Measurements from ENCODE around the gene TEDDM1.

Gene TEDDM1

GRCh38 chr1:182430263-182431068, 30.0 kb upstream of the TEDDM1 start:
- Histone ChIP-seq H3K4me1 (ENCODE audit: control insufficient read depth, insufficient read depth, low read length) (no peaks in the 10 kb centered on the region), H3K4me3 (ENCODE audit: low read length) (no peak overlapping the region), H3K9me3 (ENCODE audit: control insufficient read depth, low read length) (no peaks in the 10 kb centered on the region), H3K9ac (ENCODE audit: low read length) (no peak overlapping the region), H3K36me3 (ENCODE audit: control insufficient read depth, insufficient read depth, low read length, severe bottlenecking) (no peaks in the 10 kb centered on the region), H3K27me3 (replicated peaks; ENCODE audit: control insufficient read depth, insufficient read depth, low read length) (peaks cover 26% of the 10 kb centered on the region)
- DNase-seq (ENCODE audit: low read depth): no peak

DNA sequence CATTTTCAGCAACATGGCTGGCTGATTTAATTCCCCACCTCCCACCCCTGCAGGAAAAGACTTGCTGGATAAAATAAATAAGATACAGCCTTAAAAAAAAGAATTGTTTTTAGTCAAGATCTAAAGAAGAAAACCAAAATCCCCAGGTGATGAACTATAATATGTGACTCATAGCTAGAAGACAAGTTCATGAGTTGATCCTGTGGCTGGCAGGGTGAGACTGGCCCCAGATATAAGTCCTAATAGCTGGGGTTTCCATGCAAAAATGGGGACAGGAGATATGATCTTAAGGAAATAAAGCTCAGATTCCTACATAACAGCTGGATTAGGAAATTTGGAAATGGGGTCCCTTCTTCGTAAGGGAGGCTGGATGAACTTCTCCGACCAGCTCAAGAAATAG, 27.6 kb upstream of the TEDDM1 start:
- H3K27me3 ChIP-seq (replicated peaks; ENCODE audit: control insufficient read depth, insufficient read depth, low read length): peaks cover 23% of the 10 kb centered on the region
- H3K9me3 ChIP-seq (ENCODE audit: control insufficient read depth, low read length): no peaks in the 10 kb centered on the region
- no peak overlapping the region for H3K4me3 ChIP-seq (ENCODE audit: low read length)
- H3K9ac ChIP-seq (ENCODE audit: low read length): no peak overlapping the region
- DNase-seq (ENCODE audit: low read depth): no peak
- no peaks in the 10 kb centered on the region for H3K36me3 ChIP-seq (ENCODE audit: control insufficient read depth, insufficient read depth, low read length, severe bottlenecking)
- no peaks in the 10 kb centered on the region for H3K4me1 ChIP-seq (ENCODE audit: control insufficient read depth, insufficient read depth, low read length)

DNA sequence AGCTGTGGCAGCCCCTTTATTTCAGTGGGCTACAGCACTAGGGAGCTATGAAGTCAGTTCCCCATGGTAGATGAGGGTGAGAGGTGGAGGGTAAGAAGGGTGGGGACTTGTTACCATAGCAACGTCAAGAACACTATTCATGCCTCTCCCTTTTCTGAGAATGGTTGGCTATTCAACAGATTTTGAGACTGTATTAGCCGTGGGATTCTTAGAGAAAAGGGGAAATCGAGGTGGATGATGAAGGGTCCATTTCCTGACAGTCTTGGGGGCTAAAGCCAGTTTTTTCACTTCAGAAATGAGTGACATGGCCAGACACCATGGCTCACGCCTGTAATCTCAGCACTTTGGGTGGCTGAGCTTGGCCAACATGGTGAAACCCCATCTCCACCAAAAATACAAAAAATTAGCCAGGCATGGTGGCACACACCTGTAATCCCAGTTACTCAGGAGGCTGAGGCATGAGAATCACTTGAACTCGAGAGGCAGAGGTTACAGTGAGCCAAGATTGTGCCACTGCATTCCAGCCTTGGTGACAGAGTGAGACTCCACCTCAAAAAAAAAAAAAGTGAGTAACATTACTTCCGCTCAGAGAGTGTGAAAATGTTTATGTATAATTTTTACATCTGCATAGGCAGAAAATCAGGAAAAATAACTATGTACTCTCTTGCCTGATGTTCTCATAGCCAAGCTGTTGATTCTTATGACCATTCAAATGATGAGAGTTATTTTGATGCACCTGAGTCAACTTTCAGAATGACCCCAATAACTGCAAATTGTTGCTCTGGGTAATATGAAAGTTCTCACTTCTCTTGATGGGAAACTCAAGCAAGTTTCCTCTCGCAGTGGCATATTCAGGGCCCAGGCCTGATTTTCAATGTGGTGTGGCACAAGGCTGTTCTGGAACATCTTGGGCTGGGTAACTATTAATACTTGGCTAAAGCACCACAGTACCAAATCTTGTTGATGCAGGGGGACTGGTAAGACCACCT, 26.3 kb upstream of the TEDDM1 start:
- no peak for DNase-seq (ENCODE audit: low read depth)
- Histone ChIP-seq H3K9me3 (ENCODE audit: control insufficient read depth, low read length) (no peaks in the 10 kb centered on the region), H3K4me1 (ENCODE audit: control insufficient read depth, insufficient read depth, low read length) (no peaks in the 10 kb centered on the region), H3K27me3 (replicated peaks; ENCODE audit: control insufficient read depth, insufficient read depth, low read length) (peaks cover 23% of the 10 kb centered on the region), H3K9ac (ENCODE audit: low read length) (no peak overlapping the region), H3K4me3 (ENCODE audit: low read length) (no peak overlapping the region), H3K36me3 (ENCODE audit: control insufficient read depth, insufficient read depth, low read length, severe bottlenecking) (no peaks in the 10 kb centered on the region)

GRCh38 chr1:182415789-182416188, 15.3 kb upstream of the TEDDM1 start:
- Histone ChIP-seq H3K27me3 (replicated peaks; ENCODE audit: control insufficient read depth, insufficient read depth, low read length) (peaks cover 4% of the 10 kb centered on the region), H3K9ac (ENCODE audit: low read length) (no peak overlapping the region), H3K9me3 (ENCODE audit: control insufficient read depth, low read length) (no peaks in the 10 kb centered on the region), H3K36me3 (ENCODE audit: control insufficient read depth, insufficient read depth, low read length, severe bottlenecking) (no peaks in the 10 kb centered on the region), H3K4me3 (ENCODE audit: low read length) (no peak overlapping the region), H3K4me1 (ENCODE audit: control insufficient read depth, insufficient read depth, low read length) (peaks cover 9% of the 10 kb centered on the region)
- no peak for DNase-seq (ENCODE audit: low read depth)

DNA sequence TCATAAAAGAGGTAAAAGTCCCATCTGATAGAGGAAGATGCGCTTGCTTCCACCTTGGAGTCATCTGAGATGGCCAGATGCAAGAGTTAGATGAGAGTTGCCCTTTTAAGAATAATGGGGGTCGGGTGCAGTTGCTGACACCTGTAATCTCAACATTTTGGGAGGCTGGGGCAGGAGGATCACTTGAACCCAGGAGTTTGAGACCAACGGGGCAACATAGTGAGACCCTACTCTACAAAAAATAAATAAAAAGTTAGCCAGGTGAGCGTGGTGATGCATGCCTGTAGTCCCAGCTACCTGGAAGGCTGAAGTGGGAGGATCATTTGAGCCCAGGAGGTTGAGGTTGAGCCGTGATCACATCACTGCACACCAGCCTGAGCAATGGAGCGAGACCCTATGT, 13.5 kb upstream of the TEDDM1 start:
- Histone ChIP-seq H3K27me3 (replicated peaks; ENCODE audit: control insufficient read depth, insufficient read depth, low read length) (peaks cover 4% of the 10 kb centered on the region), H3K36me3 (ENCODE audit: control insufficient read depth, insufficient read depth, low read length, severe bottlenecking) (no peaks in the 10 kb centered on the region), H3K4me1 (ENCODE audit: control insufficient read depth, insufficient read depth, low read length) (peaks cover 16% of the 10 kb centered on the region), H3K9me3 (ENCODE audit: control insufficient read depth, low read length) (no peaks in the 10 kb centered on the region), H3K4me3 (ENCODE audit: low read length) (no peak overlapping the region), H3K9ac (ENCODE audit: low read length) (no peak overlapping the region)
- DNase-seq (ENCODE audit: low read depth): no peak

- H3K4me3 ChIP-seq (ENCODE audit: low read length): no peak overlapping the region
- peaks cover 4% of the 10 kb centered on the region for H3K27me3 ChIP-seq (replicated peaks; ENCODE audit: control insufficient read depth, insufficient read depth, low read length)
- DNase-seq (ENCODE audit: low read depth): no peak
- H3K9ac ChIP-seq (ENCODE audit: low read length): no peak overlapping the region
- no peaks in the 10 kb centered on the region for H3K36me3 ChIP-seq (ENCODE audit: control insufficient read depth, insufficient read depth, low read length, severe bottlenecking)
- no peaks in the 10 kb centered on the region for H3K9me3 ChIP-seq (ENCODE audit: control insufficient read depth, low read length)
- H3K4me1 ChIP-seq (ENCODE audit: control insufficient read depth, insufficient read depth, low read length): peaks cover 16% of the 10 kb centered on the region
Measured at GRCh38 chr1:182413486-182413885, 13.0 kb upstream of the TEDDM1 start.

- Histone ChIP-seq H3K36me3 (ENCODE audit: control insufficient read depth, insufficient read depth, low read length, severe bottlenecking) (no peaks in the 10 kb centered on the region), H3K4me1 (ENCODE audit: control insufficient read depth, insufficient read depth, low read length) (peaks cover 12% of the 10 kb centered on the region), H3K9me3 (ENCODE audit: control insufficient read depth, low read length) (peaks cover 5% of the 10 kb centered on the region), H3K27me3 (replicated peaks; ENCODE audit: control insufficient read depth, insufficient read depth, low read length) (peaks cover 8% of the 10 kb centered on the region), H3K9ac (ENCODE audit: low read length) (no peak overlapping the region), H3K4me3 (ENCODE audit: low read length) (no peak overlapping the region)
- DNase-seq (ENCODE audit: low read depth): peak; percentile 43
Measured at GRCh38 chr1:182410620-182411273, 10.3 kb upstream of the TEDDM1 start.

- H3K27me3 ChIP-seq (replicated peaks; ENCODE audit: control insufficient read depth, insufficient read depth, low read length): peaks cover 5% of the 10 kb centered on the region
- H3K9ac ChIP-seq (ENCODE audit: low read length): no peak overlapping the region
- peaks cover 11% of the 10 kb centered on the region for H3K9me3 ChIP-seq (ENCODE audit: control insufficient read depth, low read length)
- peaks cover 10% of the 10 kb centered on the region for H3K4me1 ChIP-seq (ENCODE audit: control insufficient read depth, insufficient read depth, low read length)
- H3K4me3 ChIP-seq (ENCODE audit: low read length): no peak overlapping the region
- DNase-seq (ENCODE audit: low read depth): no peak
- no peaks in the 10 kb centered on the region for H3K36me3 ChIP-seq (ENCODE audit: control insufficient read depth, insufficient read depth, low read length, severe bottlenecking)
Measured at GRCh38 chr1:182410138-182410537, 9.7 kb upstream of the TEDDM1 start.

- peaks cover 10% of the 10 kb centered on the region for H3K4me1 ChIP-seq (ENCODE audit: control insufficient read depth, insufficient read depth, low read length)
- no peak overlapping the region for H3K4me3 ChIP-seq (ENCODE audit: low read length)
- H3K9me3 ChIP-seq (ENCODE audit: control insufficient read depth, low read length): peaks cover 13% of the 10 kb centered on the region
- no peak for DNase-seq (ENCODE audit: low read depth)
- H3K36me3 ChIP-seq (ENCODE audit: control insufficient read depth, insufficient read depth, low read length, severe bottlenecking): no peaks in the 10 kb centered on the region
- H3K9ac ChIP-seq (ENCODE audit: low read length): no peak overlapping the region
- H3K27me3 ChIP-seq (replicated peaks; ENCODE audit: control insufficient read depth, insufficient read depth, low read length): peaks cover 5% of the 10 kb centered on the region
Measured at GRCh38 chr1:182408435-182409075, 8.1 kb upstream of the TEDDM1 start.

DNA sequence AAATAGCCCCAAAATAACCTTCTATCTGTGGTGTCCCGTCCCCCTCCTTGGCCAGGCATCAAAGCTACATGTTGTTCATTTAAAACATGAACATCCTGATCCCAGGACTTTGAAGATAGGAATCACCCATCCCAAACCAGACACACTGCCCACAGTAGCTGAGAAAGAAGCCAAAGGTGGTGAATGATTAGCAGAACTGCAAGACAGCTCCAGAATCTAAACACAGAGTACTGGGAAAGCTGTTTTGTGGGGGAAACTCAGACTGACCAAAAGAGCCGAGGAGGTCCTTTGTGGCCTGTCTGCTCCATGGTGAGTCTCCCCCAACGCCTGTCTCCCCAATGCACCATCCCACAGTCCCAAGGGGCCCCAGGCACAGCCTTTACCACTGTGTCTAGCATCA, 7.3 kb upstream of the TEDDM1 start:
- no peak overlapping the region for H3K9ac ChIP-seq (ENCODE audit: low read length)
- H3K9me3 ChIP-seq (ENCODE audit: control insufficient read depth, low read length): peaks cover 13% of the 10 kb centered on the region
- peaks cover 5% of the 10 kb centered on the region for H3K27me3 ChIP-seq (replicated peaks; ENCODE audit: control insufficient read depth, insufficient read depth, low read length)
- no peak overlapping the region for H3K4me3 ChIP-seq (ENCODE audit: low read length)
- H3K4me1 ChIP-seq (ENCODE audit: control insufficient read depth, insufficient read depth, low read length): peaks cover 10% of the 10 kb centered on the region
- DNase-seq (ENCODE audit: low read depth): no peak
- H3K36me3 ChIP-seq (ENCODE audit: control insufficient read depth, insufficient read depth, low read length, severe bottlenecking): no peaks in the 10 kb centered on the region
